GM21737 (cell line): ENCODE results near the gene KCNJ4.

Experiments
- ATAC-seq: cut with Tn5 transposase; IDR thresholded peaks from one replicate; pipeline ENCODE4 v1.9.1; 2021; ENCODE audit warnings: mild to moderate bottlenecking, moderate library complexity; ENCODE audit not compliant: unreplicated experiment

KCNJ4 gene

DNA sequence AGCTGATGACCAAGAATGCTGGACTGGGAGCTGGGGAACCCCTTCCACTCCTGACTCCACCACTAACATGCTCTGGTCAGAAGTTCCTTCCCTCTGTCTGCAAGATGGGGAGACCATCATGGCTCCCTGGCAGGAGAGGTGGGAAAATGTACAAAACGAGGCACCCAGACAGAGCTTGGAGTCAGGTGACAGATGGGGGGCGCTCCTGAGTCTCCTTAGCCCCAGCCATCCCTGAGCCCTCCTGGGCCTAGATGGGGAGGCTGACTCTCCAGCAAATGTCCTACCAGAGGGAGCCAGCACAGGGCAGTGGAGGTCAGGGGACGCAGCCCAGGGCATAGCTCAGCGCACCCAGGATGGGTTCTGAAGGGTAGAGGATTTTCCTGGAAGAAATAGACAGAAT is 20.0 kb downstream of the KCNJ4 start:
- ATAC-seq, result no peak

DNA sequence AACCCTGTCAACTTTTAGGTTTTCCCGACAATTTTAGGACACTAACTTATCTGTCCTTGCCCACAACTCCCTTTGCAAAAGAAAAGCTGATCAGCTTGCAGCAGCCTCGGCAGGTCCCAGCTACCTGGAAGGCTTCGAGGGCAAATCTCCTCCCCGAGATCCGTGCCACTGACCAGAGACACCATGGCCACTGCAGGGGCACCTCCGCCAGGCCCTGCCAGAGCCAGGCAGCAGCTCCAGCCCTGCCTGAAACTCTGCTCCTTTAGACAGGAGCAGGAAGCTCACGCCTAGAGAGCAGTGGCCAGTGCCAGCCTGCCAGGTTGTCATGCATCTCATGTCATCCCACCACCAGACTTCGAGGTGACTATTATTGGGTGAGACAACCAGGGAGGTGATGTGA is 21.1 kb downstream of the KCNJ4 start:
- no peak for ATAC-seq

DNA sequence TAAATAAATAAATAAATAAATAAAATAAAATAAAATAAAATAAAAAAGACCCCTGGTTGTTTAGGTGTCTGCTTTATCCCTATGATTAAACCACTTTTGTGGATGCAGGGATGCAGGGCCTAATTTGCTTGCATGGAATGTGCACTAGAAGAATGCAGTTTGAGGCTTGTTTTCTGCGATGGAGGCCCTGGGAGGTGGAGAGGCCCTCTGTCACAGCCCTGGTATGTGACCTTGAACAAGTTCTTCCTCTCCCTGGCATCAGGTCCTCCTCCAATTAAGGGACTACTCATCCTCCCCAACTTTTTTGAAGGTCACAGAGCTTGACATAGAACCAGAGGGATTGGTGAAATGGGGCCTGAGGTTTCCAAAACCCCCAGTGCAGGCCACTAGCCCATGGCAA is 22.7 kb downstream of the KCNJ4 start:
- no peak for ATAC-seq

DNA sequence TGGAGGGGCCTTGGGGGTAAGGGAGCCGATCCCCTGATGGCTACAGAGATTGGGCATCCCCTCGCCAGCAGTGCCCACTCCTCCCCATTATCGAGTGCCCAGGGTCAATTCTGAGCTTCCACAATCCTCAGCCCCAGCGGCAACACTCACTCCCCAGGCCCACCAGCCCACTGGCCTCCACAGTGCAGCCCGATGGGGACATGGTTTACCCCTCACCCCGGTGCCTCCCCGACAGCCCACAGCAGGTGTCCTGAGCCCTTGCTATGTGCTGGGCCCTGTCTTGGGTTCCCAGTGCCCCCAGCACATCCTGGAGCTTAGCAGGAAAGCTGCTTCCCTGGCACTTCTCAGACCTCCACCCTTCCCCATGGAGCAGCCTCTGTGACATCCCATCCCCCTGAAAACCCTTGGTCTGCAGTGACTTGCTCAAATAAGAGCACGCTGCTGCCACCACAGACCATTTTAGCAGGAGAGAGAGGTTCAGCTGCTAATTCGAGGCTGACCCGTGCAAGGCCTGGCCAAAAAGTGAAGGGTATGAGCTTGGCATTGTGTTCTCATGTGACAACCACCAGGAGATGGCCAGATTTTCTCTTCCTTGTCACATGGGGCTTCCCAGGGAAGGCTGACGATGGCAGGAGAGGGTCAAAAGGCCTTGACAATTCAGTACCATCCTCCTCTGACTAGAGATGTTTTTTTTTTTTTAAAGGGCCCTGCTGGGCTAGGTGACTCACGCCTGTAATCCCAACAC is 23.6 kb downstream of the KCNJ4 start:
- no peak for ATAC-seq

DNA sequence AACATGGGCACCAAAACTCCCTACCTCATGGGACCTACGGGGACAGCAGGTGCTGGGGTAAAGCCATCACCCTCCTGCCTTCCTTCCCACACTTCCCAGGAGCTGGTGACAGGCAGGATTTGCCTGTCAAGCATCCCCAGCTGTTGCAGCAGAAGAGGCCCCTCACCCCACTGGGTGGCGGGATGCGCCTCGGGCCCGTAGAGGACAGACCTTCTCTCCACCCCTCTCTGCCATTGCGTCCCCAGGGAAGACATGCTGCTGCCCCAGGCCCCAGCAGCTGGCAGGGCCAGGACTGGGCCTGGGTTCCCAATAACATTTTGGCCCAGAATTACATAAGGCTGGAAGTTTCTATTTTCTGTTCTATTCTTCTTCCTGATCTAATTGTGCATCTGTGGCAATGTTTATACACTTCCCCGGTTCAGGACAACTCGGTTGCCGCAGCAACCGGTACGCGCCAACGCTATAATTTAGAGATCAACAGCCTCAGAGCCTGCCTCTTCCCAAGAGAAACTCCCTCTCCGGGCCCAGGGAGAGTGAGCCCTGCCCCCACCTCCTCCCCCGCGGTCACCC is 25.4 kb downstream of the KCNJ4 start:
- ATAC-seq, result no peak

DNA sequence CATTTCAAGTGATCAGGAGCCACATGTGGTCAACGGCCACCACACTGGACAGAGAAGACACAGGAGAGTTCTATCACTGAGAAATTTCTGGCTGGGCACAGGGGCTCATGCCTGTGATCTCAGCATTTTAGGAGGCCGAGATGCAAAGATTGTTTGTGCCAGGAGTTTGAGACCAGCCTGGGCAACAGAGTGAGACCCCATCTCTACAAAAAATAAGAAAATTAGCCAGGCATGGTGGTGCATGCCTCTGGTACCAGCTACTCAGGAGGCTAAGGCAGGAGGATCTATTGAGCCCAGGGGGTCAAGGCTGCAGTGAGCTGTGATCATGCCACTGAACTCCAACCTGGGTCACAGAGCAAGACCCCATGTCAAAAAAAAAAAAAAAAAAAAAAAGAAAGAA is 26.3 kb downstream of the KCNJ4 start:
- ATAC-seq, result no peak

DNA sequence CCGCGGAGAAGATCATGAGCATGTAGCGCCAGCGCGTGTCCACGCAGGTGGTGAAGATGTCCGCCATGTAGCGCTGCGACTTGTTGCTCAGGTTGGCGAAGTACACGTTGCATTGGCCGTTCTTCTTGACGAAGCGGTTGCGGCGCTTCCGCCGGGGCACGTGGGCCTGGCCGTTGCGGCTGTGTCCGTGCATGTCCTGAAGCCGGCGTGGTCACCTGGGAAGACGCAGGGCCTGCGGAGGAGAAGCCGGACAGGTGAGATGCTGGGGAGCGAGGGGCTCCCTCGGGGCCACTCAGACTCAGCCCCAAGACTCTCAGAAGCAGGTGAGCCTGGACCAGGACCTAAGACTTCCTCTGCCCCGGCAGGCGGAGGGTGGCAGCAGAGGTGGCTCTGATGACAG is 27.1 kb downstream of the KCNJ4 start:
- no peak for ATAC-seq

DNA sequence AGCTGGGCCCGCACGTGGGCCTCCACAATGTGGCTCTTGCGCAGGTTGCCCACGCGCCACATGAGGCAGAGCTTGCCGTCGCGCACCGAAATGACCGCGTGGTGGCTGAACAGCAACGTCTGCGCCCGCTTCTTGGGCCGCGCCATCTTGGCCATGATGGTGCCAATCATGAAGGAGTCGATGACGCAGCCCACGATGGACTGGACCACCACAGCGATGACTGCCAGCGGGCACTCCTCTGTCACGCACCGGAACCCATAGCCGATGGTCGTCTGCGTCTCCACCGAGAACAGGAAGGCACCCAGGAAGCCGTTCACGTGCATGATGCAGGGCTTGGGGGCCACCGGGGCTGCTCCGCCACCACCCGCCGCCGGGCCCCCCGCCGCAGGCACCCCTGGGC is 27.5 kb downstream of the KCNJ4 start:
- no peak for ATAC-seq

DNA sequence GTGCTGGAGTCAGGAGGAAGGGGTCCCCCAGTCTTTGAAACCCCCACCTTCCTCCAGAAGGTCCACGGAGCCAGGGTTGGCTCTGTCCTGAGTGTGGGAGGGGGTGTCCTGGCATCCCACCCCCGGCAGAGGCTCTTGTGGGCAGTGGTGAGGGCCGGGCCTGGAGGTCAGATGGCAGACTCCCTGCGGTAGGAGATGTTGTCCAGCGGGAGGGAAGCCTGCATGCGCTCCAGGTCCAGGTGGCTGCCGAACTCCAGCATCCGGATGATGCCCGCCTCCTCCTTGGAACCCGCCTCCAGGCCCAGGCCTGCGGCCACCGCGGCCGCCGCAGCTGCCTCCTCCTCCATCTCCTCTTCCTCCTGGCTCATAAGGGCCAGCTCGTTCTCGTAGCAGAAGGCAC is 28.4 kb downstream of the KCNJ4 start:
- no peak for ATAC-seq

DNA sequence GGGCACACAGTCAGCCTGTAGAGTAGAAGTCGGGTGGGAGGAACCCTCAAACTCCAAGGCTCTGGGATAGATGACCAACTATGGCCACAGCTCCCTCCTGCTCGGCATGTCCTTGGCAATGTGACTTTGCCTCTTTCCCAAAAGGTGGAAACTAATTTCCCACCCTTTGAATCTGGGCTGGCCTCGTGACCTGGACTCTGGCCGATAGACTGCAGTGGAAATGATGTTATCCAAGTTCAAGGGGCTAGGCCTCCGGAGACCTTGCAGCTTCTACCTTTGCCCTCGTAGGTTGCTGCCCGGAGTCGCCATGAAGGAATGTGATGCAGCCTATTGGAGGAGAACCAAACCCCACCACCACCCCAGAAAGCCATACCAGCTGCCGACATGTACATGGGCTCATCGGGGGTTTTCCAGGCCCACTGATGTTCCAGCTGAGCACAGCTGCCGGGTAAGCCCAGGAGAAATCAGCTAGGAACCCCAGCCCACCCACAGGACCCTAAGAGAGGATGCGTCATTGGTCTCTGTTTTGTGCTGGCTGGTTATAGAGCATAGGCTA is 30.4 kb downstream of the KCNJ4 start:
- ATAC-seq, result no peak

DNA sequence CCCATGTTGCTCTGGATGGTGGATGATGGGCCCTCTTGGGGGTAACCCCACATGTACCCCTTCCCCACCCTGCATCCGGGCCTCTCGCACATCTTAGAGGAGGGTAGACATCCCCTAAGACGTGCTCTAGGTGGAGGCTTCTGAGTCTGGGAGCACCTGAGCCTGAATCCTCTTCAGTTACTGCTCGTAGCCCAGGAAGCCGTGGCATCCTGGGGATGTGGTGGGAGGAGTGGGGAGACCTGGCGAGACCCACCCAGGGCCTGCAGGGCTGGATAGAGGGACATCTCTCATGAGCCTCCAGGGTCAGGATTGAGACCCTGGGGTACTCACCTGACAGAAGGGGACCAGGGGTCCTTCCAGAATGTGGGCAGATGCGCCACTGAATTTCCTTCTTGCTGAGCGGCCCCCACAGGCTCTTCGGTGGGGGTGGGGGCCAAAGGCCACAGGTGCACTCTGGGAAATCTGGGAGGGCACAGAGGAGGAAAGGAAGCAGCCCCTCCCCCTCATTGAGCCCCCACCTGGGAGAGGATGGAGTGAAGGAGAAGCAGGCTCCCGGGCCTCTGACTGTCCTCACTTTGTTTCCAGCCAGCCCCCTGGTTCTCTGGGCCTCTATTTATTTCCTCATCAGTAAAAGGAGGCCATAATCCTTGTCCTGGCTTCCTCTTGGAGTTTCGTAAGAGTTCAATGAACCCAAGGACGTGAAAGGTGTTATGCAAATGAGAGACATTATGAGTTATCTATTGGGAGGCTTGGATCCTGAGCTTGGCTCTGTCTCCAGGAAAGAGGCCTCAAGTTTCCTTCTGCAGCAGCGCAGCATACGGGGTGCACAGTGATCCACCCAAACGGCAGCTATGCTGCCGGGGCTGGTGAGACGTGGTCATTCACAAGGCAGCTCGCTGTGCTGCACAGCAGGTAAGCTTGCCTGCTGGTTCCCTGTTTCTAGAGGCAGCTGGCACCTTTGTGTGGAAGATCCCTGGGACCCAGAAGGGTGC is 31.2 kb downstream of the KCNJ4 start:
- no peak for ATAC-seq

DNA sequence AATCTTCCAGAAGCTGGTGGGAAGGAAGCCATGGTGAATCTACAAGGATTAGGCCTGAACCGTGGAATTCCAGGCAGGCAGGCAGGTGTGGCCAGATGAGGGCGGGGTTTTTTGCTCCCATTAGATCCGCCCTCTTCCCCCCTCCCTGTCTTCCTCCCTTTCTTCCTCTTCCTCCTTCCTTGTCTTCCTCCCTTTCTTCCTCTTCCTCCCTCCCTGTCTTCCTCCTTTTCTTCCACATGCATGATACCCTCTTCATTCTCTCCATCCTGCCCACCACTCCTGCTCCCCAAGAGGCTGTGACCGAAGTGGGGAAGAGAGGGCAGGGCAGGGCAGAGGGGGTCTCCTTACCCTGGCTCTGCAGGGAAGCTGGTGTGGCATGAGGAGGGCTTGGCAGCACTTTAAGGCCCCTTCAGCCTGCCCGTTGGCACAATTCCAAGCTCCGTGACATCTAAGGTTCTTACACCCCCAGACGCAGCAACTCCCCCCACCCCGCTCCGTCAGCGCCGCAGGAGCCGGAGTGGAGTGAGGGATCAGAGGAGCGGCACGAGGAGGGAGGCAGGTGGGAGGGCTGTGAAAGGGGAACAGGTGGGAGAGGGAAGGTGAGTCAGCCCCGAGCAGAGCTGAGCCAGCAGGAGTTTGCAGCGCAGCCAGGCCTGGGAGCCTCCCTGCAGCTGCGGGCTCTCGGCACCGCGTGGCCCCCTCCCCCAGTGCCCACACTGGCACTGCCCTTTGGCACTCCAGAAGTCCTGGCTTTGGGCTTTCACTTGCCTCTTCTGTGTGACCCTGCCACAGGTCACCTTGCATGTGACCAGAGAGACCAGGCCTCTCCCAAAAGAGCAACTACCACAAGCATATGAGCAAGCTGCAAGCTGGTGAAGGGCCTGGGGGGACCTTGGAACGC is 32.1 kb downstream of the KCNJ4 start:
- ATAC-seq, result no peak

DNA sequence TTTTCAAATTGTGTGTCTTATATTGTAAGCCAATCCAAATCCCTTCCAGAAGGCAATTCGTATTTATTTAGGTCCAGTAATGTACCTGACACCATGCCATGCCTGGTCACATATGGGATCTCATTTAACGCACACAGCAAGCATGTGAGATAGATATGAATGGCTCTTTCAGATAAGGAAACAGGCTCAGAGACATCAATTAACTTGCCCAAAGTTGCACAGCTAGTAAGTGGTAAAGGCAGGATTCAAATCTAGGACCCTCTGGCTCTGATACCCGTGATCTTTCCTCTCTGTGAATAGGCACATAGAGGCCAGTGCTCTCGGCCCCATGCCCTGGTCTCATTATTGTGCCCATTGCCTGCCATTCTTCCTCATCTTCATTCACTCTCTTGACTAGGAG is 34.3 kb downstream of the KCNJ4 start:
- ATAC-seq, result no peak

DNA sequence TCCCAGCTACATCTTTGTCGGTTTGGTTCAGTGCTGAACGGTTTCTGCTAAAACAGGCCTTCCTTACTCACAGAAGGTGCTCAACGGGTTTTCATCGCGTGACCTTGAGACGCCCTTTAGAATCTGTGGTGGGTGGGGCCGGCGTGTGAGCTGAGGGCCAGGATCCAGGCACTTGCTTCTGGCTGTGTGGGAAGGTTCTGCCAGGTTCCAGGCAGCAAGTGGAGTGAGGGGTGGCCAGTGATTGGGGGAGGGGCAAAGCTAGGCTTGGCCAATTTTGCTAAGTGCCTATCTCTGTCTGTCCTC is 35.2 kb downstream of the KCNJ4 start:
- ATAC-seq, result no peak

DNA sequence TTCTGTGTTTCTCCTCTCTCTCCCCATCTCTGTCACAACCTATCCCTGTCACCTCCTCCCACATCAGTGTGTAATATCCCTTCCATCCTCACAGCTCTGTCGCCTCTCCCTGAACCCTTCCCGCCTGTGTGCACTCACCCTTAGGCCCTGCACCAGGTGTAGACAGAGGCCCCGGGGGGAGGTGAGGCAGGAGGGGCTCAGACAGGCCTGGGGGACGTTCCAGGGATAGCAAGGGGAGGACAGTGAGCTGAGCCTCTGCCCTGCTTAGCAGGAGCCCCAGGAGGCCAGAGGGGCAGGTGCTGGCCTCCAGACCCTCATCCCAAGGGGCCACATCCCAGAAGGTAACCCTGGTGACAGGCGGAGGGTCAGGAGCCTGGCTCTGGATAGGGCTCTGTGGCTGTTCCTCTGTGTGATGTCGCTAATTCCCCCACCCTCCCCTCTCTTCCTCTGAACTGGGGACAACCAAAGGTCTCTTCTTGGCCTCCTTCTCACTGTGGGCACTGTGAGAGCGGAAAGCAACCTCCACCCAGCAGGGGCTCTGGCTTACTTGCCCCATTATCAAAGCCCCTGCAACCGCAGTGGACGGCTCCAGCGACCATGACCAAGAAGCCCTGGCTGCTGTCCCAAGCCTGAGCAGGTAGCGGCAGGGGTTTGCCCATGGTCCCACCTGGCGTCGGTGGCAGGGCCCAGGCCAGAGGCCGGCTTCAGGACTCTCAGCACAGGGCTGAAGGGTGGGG is 35.7 kb downstream of the KCNJ4 start:
- ATAC-seq, result no peak

DNA sequence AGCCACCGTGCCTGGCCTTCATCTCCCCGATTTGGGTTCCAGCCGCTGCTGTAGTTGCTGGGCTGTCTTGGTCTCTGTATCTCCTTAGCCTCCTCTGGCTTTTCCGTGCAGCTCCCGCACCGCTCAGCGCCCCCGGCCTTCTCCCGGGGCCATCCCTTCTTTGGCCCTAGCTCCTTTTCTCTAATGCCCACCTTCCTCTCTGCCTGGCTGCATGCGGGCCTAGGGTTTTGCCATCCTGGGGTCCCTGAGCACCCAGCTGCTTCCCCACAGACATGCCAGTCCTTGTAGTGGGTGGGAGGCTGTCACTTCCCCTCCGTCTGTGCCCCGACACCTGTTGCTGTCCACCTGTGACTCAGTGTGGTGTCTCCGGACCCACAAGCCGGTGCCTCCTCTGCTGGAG is 36.4 kb downstream of the KCNJ4 start:
- no peak for ATAC-seq

DNA sequence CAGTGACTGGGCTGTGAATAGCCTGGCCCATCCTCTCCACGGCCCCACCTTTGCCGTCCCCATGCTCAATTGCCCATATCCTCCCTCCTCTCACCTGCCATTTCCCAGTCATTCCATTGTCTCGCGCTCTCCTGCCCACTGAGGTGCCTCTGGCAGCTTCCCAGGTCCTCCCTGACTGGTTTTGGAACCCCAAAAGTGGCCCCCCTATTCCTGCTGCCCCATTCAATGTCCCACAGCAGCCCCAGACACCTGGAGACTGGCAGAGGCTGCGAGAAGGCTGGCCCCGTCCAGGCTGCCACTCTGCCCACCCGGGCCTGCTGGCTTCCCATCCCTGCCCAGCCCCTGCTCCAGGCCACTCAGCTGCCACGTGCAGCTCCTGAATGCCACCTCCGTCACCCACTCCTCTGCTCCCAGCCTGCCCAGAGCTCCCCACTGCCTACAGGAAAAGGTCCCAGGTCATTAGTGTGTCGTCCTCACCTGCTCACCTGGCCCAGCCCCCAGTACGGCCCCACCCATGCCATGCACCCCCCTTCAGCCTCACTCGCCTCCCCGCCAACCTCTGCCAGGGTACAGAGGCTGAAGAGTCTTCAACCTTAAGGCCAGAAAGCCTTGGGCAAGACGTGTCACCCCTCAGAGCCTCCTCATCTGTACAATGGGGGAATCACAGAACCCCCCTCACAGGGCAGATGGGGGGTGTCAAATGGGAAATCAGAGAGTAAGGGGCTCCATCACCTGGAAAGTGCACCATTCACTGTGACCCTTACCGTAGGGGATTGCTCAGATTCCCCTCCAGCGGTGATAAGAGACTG is 37.5 kb downstream of the KCNJ4 start:
- no peak for ATAC-seq

DNA sequence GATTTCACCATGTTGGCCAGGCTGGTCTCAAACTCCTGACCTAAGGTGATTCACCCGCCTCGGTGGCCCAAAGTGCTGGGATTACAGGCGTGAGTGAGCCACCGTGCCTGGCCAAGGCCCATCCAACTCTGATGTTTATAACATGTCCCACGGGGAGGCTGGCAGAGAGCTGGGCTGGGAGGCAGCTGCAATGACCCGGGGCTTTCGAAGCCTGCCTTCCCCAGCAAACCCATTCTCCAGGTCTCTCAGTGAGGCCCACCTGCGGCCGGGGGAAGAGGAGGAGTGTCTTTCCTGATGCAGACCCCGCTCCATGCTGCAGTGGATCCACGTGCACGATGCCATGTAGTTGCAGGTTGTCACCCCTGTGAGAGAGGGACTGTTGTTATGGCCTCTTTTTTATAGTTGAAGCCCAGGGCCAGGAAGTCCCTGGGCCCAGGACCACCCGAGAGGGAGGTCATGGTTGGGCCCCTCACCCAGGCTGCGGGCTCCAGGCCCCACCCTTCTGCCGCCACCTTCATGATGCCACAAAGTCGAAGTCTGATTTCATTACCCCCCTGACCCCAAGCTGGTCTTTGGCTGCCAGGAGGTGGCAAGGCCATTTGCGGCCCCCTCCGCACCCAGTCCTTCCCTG is 38.3 kb downstream of the KCNJ4 start:
- no peak for ATAC-seq
